ENCODE measurements around the gene RAD51B. TPM values are rescaled to one million over a fixed set of nuclear protein-coding genes. Genes with fewer than 3 reads are reported as not detected.

RAD51B gene
- total RNA-seq, 1 experiment from 2014 or later: 23.3 TPM

GRCh38 chr14:67934087-67934486 lies 114.5 kb downstream of the RAD51B start:
- Histone ChIP-seq H3K4me3 (ENCODE audit: low read depth, low read length, poor library complexity, severe bottlenecking) (no peak overlapping the region), H3K36me3 (ENCODE audit: insufficient read depth, low read length, poor library complexity, severe bottlenecking) (no peaks in the 10 kb centered on the region), H3K9me3 (ENCODE audit: low read depth, low read length, poor library complexity, severe bottlenecking) (peaks cover 4% of the 10 kb centered on the region), H3K27ac (ENCODE audit: low read depth, low read length, poor library complexity, severe bottlenecking) (no peak overlapping the region), H3K27me3 (replicated peaks; ENCODE audit: insufficient read depth, low read depth, low read length, poor library complexity) (peaks cover 12% of the 10 kb centered on the region), H3K4me1 (ENCODE audit: insufficient read depth, low read length, poor library complexity, severe bottlenecking) (peaks cover 23% of the 10 kb centered on the region)
- no TSS peak for BruUV-seq (replicated peaks)
- TF ChIP-seq EZH2 (IDR thresholded peaks at IDR 0.05; ENCODE audit: borderline replicate concordance, low read depth, low read length, poor library complexity, severe bottlenecking): no peak
- TF ChIP-seq CTCF (conservative IDR thresholded peaks at IDR 0.05; ENCODE audit: low read depth, low read length): peak; percentile 85
- peak; percentile 94 for DNase-seq (ENCODE audit: low spot score)
- intact Hi-C loops (cut with micrococcal nuclease; ENCODE audit: unreplicated experiment): loop anchor here (2.0 to 5.0 kb wide), 3 partner anchors 97 to 908 kb away; no protein-coding TSS in a partner anchor
- POLR2A ChIA-PET (ENCODE audit: low non-redundant PET): interaction anchor here (1.0 kb wide), 1 partner anchor 928 kb away, joined by 3 read pairs; no protein-coding TSS in a partner anchor
- CTCF ChIA-PET: interaction anchor here (0.5 to 1.9 kb wide), 9 partner anchors 10 to 910 kb away, joined by 3 to 10 read pairs (median 3); no protein-coding TSS in a partner anchor

DNA sequence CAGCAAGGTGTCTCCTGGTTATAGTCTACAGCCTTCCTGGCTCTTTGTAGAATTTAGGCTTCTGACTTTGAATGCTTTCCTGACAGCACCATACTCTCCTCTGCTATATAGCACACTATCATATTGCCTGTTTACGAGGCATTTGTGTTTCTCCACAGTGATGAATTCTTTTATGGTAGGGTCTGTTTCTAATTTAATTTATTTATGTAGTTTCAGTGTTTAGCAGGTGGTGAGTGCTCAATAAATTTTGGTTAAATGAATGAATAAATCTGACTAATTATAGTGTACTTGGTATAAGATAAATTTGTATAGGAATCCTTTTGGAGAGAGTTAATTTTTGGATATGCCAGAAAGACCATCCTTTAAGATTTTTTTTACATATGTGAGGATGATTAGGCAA lies 115.3 kb downstream of the RAD51B start:
- BruUV-seq (replicated peaks): no TSS peak
- Histone ChIP-seq H3K27ac (ENCODE audit: low read depth, low read length, poor library complexity, severe bottlenecking) (no peak overlapping the region), H3K4me3 (ENCODE audit: low read depth, low read length, poor library complexity, severe bottlenecking) (no peak overlapping the region), H3K36me3 (ENCODE audit: insufficient read depth, low read length, poor library complexity, severe bottlenecking) (no peaks in the 10 kb centered on the region), H3K27me3 (replicated peaks; ENCODE audit: insufficient read depth, low read depth, low read length, poor library complexity) (peaks cover 12% of the 10 kb centered on the region), H3K9me3 (ENCODE audit: low read depth, low read length, poor library complexity, severe bottlenecking) (peaks cover 4% of the 10 kb centered on the region), H3K4me1 (ENCODE audit: insufficient read depth, low read length, poor library complexity, severe bottlenecking) (peaks cover 23% of the 10 kb centered on the region)
- ChIA-PET CTCF (interaction anchor here (0.7 to 1.9 kb wide), 4 partner anchors 16 to 909 kb away, joined by 3 to 10 read pairs (median 4); no protein-coding TSS in a partner anchor), POLR2A (ENCODE audit: low non-redundant PET) (no interaction called here)
- TF ChIP-seq CTCF (conservative IDR thresholded peaks at IDR 0.05; ENCODE audit: low read depth, low read length): no peak
- TF ChIP-seq EZH2 (IDR thresholded peaks at IDR 0.05; ENCODE audit: borderline replicate concordance, low read depth, low read length, poor library complexity, severe bottlenecking): no peak
- DNase-seq (ENCODE audit: low spot score): no peak
- intact Hi-C loops (cut with micrococcal nuclease; ENCODE audit: unreplicated experiment): loop anchor here (2.0 to 5.0 kb wide), 3 partner anchors 98 to 907 kb away; no protein-coding TSS in a partner anchor

- ChIA-PET CTCF (interaction anchor here (0.6 kb wide), 1 partner anchor 113 kb away, joined by 3 read pairs; no protein-coding TSS in a partner anchor), POLR2A (ENCODE audit: low non-redundant PET) (no interaction called here)
- no peak overlapping the region for H3K27ac ChIP-seq (ENCODE audit: low read depth, low read length, poor library complexity, severe bottlenecking)
- no peak for TF ChIP-seq EZH2 (IDR thresholded peaks at IDR 0.05; ENCODE audit: borderline replicate concordance, low read depth, low read length, poor library complexity, severe bottlenecking)
- no peak for TF ChIP-seq CTCF (conservative IDR thresholded peaks at IDR 0.05; ENCODE audit: low read depth, low read length)
- H3K9me3 ChIP-seq (ENCODE audit: low read depth, low read length, poor library complexity, severe bottlenecking): peaks cover 1% of the 10 kb centered on the region
- H3K4me3 ChIP-seq (ENCODE audit: low read depth, low read length, poor library complexity, severe bottlenecking): no peak overlapping the region
- intact Hi-C loops (cut with micrococcal nuclease; ENCODE audit: unreplicated experiment): loop anchor here (2.0 kb wide), 2 partner anchors 99 to 881 kb away; no protein-coding TSS in a partner anchor
- peaks cover 23% of the 10 kb centered on the region for H3K4me1 ChIP-seq (ENCODE audit: insufficient read depth, low read length, poor library complexity, severe bottlenecking)
- peaks cover 12% of the 10 kb centered on the region for H3K27me3 ChIP-seq (replicated peaks; ENCODE audit: insufficient read depth, low read depth, low read length, poor library complexity)
- BruUV-seq (replicated peaks): no TSS peak
- no peak for DNase-seq (ENCODE audit: low spot score)
- H3K36me3 ChIP-seq (ENCODE audit: insufficient read depth, low read length, poor library complexity, severe bottlenecking): no peaks in the 10 kb centered on the region
Measured at GRCh38 chr14:67935371-67935770, 115.8 kb downstream of the RAD51B start.

All from A673 (cell line).